Skeletal muscle cell (primary cell): Measurements from ENCODE around the gene GDPD5.
A peak's percentile ranks its signal among the peaks of the same experiment; 100 is the strongest.

Experiments used
- DNase-seq: peaks from one replicate; pipeline ENCODE4 v3.0.0-alpha.2; 2010; ENCODE audit warnings: low read depth
- H3K4me3 ChIP-seq: 2 replicates; pipeline ENCODE4 v1.5.1; 2011; ENCODE audit warnings: low read depth, mild to moderate bottlenecking, control low read depth, low read length, moderate library complexity

GDPD5 gene

DNA sequence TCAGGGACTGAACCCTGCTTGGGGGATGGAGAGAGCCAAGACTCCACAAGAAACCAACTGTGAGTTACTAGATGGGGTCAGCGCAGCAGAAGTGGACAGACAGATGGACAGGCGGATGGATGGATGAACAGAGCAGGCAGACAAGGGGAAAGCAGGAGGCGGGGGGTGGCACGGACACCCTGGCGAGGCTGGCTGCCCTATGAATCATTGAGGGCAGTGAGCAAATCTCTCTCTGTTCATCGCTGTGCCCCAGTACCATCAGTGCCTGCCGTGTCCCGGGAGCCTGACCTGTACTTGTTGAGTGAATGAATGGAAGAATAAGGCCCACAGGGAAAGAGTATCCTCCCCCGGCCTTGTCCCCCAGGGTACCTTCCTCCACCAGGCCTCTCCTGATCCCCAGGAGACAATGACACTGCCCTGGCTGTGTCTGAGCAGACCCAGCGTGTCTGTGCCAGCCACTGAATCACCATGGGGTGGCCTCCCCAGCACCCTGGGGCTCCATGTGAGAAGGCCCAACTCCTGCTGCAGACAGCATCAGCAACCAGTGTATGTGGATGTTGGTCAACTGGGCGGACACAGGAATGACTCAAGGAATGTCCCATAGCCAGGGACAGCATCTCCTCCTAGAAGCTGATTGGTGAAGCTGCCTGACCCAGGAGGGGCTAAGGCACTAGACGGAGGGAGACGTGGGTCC lies 87.6 kb downstream of the GDPD5 start:
- no peak overlapping the region for H3K4me3 ChIP-seq
- DNase-seq: no peak

- H3K4me3 ChIP-seq: no peak overlapping the region
- no peak for DNase-seq
Measured at GRCh38 chr11:75436806-75437205, 88.9 kb downstream of the GDPD5 start.

DNA sequence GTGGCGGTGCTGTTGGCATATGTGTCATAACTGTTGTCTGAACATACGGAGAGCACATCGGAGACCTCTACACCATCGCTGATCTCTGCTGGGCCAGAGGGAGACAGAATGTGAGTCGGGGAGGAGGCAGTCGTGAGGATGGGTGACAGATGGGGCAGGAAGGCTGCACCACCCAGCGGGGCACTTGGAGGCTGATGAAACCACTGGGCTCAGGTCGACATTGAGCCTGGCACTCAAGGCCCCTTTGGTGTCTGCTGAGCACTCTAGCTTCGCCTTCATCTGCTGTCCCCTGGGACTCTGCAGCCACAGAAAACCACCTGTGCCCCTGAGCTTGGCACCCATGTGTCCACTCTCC lies 90.2 kb downstream of the GDPD5 start:
- no peak for DNase-seq
- H3K4me3 ChIP-seq: no peak overlapping the region

DNA sequence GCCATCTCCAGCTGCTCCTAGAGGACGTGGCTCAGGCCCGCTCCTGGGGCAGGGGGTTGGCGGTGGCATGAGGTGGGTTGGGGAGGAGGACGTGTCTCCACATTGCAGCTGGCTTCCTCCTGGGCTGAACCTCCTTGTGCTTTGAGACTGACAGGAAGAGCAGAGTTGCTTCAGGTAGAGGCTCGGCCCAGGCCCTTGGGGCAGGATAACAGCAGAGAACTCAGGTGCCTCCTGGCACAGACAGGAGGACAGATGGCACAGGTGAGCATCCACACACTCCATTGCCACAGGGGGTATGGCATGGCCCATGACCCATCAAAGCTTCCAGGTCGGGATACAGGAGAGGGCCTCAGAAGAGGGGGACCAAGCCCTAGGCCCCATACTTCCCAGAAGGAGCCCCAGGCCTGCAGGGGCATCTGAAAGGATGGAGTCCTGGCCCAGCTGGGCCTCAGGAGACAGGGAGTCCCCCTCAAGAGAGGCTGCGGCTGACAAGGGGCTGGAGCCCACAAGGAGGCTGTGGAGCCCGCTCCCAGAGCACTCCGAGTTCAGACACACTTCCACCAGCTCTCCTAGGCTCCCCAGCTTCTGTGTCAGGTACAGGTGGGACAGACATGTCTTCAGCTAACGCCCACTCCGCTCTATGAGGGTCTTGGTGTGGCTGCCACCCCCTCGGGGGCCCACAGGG lies 90.7 kb downstream of the GDPD5 start:
- no peak for DNase-seq
- no peak overlapping the region for H3K4me3 ChIP-seq

GRCh38 chr11:75434051-75434450 lies 91.7 kb downstream of the GDPD5 start:
- H3K4me3 ChIP-seq: no peak overlapping the region
- DNase-seq: no peak

DNA sequence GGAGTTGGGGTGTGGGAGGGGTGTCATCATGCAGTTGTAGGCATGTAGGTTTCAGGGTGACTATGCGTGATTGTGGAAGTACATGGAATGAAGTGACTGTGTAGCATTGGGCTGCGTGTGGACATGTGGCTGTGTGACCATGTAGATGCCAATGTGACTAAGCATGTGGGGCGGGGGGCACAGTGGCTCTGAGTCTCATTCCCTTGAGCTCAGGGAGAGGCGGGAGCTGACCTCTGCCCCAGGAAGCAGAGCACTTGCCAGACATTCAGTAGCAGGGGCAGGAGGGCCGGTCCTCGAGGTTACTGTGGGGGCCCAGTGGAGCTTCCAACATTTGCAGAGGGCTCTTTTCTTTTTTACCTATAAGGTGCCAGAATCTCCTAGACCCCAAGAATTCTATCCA lies 92.3 kb downstream of the GDPD5 start:
- no peak for DNase-seq
- H3K4me3 ChIP-seq: no peak overlapping the region

GRCh38 chr11:75432911-75433321 lies 92.8 kb downstream of the GDPD5 start, which contains the start of gene KLHL35:
Gene KLHL35 (minus strand): TSS chr11:75433203. CDS start chr11:75430629, 2,574 bp downstream.
- no peak for DNase-seq
- H3K4me3 ChIP-seq: no peak within 1 kb of the TSS

DNA sequence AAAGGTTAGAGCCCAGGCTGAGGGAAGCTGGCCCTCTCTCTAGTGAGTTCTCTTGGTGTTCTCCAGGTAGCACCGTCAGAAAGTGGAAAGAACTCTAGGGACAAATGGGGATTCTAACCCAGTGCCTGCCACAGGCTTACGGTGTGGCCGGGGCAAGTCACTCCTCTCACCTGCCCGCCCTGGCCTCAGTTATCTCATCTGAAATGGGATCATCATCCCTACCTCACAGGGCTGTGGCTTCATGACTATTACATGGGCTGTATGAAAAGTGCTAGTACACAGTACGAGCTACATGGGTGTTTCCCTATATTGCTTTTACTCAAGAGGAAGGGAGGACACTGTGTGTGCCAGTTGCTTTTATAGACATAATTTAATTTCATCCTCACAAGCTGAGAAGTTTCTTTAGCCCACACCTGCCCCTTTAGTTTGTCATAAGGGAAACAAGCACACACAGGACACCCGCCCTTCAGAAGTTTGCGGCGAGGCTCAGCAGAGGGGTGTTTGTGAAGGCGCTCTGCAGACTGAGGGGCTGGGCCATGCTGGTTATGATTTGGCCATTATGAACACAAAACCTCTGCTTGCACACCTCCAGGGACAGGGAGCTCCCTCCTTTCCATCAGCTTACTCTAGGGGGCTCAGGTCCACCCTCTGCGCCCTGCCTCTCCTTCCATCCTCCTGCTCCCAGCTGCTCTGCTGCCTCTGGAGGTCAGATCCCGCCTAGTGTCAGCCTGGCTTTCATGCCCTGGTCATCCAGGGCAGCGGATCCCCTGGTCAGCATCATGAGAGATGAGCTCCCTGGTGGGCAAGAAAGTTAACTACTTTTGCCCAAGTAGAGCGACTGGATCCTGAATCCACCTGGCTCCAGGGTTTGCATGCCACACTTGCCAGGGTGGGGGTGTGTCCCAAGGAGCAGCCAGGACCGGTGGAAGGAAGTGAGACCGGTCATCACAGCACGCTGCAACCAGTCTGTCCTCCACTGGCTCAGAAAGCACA lies 93.9 kb downstream of the GDPD5 start:
- H3K4me3 ChIP-seq: no peak overlapping the region

DNA sequence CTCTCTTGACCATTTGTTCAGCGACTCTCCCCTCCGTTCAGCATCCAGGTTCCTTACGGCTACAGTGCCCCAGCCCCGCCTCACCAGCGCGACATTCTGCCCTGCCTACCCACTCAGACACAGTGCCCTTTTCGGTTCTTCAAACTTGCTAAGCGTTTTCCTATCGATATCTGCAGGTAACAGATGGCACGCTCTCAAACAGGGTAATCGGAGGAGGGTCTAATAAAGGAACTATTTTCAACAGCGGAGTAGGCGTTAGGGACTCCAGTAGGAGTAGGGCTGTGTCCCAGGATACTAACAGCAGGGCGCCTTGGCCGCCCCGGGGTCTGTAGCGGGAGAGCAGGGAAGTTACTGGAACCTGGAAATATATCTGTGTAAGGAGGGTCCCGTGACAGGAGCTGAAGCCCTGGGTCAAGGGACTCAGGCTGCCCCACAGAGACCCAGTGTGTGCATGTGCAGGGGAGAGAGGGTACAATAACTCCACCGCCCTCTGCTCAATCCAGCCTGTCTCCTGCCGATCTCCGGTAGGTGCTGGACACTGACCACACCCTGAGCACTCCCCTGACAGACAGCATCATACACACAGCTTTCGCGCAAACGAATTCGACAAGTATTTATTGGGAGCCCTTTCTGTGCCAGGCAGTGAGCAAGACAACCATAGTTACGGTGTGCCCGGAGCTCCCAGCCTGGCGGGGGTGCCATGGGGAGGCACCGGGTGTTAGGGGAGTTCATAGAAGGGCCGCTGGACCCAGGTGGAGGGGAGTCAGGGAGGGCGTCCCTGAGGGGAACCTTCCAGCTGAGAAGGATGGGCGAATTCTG lies 94.8 kb downstream of the GDPD5 start:
- peak overlapping the region; percentile 41 for H3K4me3 ChIP-seq
- DNase-seq: no peak

More for the DNA sequence above, 93.9 kb downstream of the GDPD5 start:
- no peak for DNase-seq

GRCh38 chr11:75429902-75430713 lies 95.6 kb downstream of the GDPD5 start:
- peak overlapping the region; percentile 41 for H3K4me3 ChIP-seq
- no peak for DNase-seq

GRCh38 chr11:75429641-75429901 lies 96.2 kb downstream of the GDPD5 start:
- DNase-seq: no peak
- H3K4me3 ChIP-seq: peak overlapping the region; percentile 11

- H3K4me3 ChIP-seq: no peak overlapping the region
- DNase-seq: no peak
Measured at GRCh38 chr11:75428989-75429640, 96.6 kb downstream of the GDPD5 start.

DNA sequence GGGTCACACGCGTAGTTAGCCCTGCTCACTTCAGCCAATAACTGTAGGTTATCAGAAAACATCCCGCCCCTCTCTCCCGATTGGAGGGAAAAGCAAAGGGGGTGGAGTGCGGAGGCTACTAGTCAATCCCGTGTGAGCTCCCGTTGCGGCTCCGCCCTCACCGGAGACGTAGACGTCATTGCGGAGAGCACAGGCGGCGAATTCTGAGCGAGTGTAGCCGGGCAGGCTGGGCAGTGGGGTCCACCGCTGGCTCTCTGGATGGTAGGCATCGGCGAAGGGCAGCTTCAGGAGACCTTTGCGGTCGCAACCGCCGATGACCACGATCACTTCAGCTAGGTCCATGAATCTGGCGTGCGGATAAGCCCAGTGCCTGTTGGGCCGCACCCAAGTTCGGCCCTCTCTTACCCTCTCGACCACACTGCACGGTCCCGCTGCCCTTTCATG lies 97.4 kb downstream of the GDPD5 start:
- H3K4me3 ChIP-seq: peak overlapping the region; percentile 40
- peak; percentile 60 for DNase-seq

GRCh38 chr11:75427181-75427580 lies 98.6 kb downstream of the GDPD5 start:
- no peak for DNase-seq
- no peak overlapping the region for H3K4me3 ChIP-seq

- no peak for DNase-seq
- no peak overlapping the region for H3K4me3 ChIP-seq
Measured at GRCh38 chr11:75426720-75427086, 99.0 kb downstream of the GDPD5 start.

- no peak for DNase-seq
- H3K4me3 ChIP-seq: no peak overlapping the region
Measured at GRCh38 chr11:75425422-75425821, 100.3 kb downstream of the GDPD5 start.

DNA sequence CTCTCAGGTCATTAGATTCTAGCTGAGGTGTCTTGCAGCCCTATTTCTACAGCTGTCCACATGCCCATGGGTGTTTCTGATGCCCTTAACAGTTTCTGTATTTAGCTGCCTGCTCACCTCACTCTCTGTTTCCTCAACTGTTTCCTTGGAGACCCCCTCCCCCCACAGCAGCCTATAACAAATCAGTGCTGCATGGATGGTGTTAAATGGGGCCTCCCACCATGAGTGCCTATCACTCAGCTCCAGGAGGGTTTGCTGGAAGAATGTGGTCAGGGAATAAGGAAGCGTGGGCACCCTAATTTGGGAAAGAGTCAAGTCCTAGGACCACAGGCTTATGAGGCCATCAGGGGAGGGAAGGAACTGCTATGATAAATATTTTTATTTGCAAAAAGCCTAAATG lies 101.3 kb downstream of the GDPD5 start:
- no peak overlapping the region for H3K4me3 ChIP-seq
- no peak for DNase-seq

- H3K4me3 ChIP-seq: no peak overlapping the region
- DNase-seq: no peak
Measured at GRCh38 chr11:75423721-75424120, 102.0 kb downstream of the GDPD5 start.
